Activated T-cell treated with anti-CD3 and anti-CD28 coated beads, Interleukin-2, amount 50 U/mL, for 72 hours (primary cell): Measurements from ENCODE around the gene PDXK. TPM values are rescaled to one million over a fixed set of nuclear protein-coding genes. Genes with fewer than 3 reads are reported as not detected.

ENCODE experiments used
- ATAC-seq, 2 donors: fragments of 150-1000 bp; cut with Tn5 transposase; replicated peaks in 1 of 2; 2 replicates each; pipeline ENCODE4 v1.10.0; 2021; ENCODE audit warnings: moderate library complexity in 2 of 2, mild to moderate bottlenecking in 1 of 2
- DNase-seq, 2 donors: peaks; one replicate each; pipeline ENCODE4 v3.0.0; 2021 to 2022; ENCODE audit warnings: mixed read lengths in 1 of 2
- H3K27ac Mint-ChIP-seq: one replicate; pipeline ENCODE4 v1.8.0; 2022; ENCODE audit warnings: mild to moderate bottlenecking, moderate library complexity, mixed read lengths
- H3K27me3 Mint-ChIP-seq: one replicate; pipeline ENCODE4 v1.8.0; 2022; ENCODE audit warnings: low read depth, mixed read lengths
- H3K36me3 Mint-ChIP-seq, 2 donors: one replicate each; pipeline ENCODE4 v1.8.0; 2022; ENCODE audit warnings: mixed read lengths in 2 of 2, mild to moderate bottlenecking in 1 of 2; ENCODE audit not compliant: insufficient read depth in 2 of 2
- H3K4me1 Mint-ChIP-seq: one replicate; pipeline ENCODE4 v1.8.0; 2022; ENCODE audit warnings: low read depth, mixed read lengths
- H3K4me3 Mint-ChIP-seq, 2 donors: one replicate each; pipeline ENCODE4 v1.8.0; 2022; ENCODE audit warnings: mild to moderate bottlenecking in 2 of 2, mixed read lengths in 2 of 2, moderate library complexity in 2 of 2
- H3K9me3 Mint-ChIP-seq, 2 donors: one replicate each; pipeline ENCODE4 v1.8.0; 2022; ENCODE audit warnings: mixed read lengths in 2 of 2
- total RNA-seq, 2 donors: library from RNA; stranded (reverse); gene quantifications; one replicate each; pipeline ENCODE4 v1.2.3, GENCODE V29; 2022

Gene PDXK
- total RNA-seq, 2 donors from 2014 or later: 87.9 to 99.5 TPM

DNA sequence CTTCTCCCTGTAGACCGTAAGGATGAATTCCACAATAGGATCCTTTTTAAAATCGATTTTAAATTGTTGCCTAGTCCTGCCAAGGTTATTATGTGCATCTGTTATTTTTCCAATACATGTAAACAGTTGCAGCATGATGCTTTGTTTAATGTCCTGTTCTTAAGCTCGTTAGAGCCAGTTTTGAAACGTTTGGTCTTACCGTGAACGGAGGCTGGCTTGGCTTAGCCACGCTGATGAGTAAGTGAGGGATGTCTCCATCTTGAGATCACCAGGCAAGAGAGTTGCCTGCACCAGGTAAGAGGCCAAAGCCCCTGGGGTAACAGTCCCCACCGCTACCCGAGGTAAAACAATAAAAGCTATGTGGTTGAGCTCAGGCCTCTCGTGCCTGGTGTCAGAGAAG is 39.9 kb downstream of the PDXK start:
- Mint-ChIP-seq H3K9me3 (no peaks in the 10 kb centered on the region), H3K27me3 (no peaks in the 10 kb centered on the region), H3K36me3 (peaks cover 0 to 11% of the 10 kb centered on the region in 2 donors), H3K4me3 (no peak overlapping the region), H3K4me1 (no peaks in the 10 kb centered on the region), H3K27ac (no peak overlapping the region)
- DNase-seq (no peak), ATAC-seq (no peak)

DNA sequence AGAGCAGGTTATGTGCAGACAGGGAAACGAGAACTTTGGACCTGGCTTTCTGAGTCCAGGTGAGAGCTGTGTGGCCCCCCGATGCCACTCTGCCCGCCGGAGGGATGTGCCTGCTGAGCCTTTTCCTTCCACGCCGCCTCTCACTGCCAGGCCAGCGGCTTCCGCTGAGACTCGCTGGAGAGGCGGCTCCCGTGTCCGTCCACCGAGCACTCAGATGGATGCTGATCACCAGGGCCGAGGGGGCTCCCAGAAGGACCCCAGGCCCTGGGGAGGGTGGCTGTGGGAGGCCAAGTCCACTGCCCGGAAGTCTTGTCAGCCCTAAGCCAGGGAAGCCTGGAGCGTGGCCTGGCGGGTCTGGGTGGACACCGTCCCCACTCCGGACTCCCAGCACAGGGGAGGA is 40.7 kb downstream of the PDXK start:
- H3K9me3 Mint-ChIP-seq: no peaks in the 10 kb centered on the region
- ATAC-seq: no peak
- H3K27ac Mint-ChIP-seq: no peak overlapping the region
- DNase-seq: no peak
- H3K4me1 Mint-ChIP-seq: no peaks in the 10 kb centered on the region
- no peak overlapping the region for H3K4me3 Mint-ChIP-seq
- H3K36me3 Mint-ChIP-seq: peaks cover 0 to 6% of the 10 kb centered on the region in 2 donors
- no peaks in the 10 kb centered on the region for H3K27me3 Mint-ChIP-seq

- ATAC-seq (no peak), DNase-seq (no peak)
- Mint-ChIP-seq H3K4me1 (no peaks in the 10 kb centered on the region), H3K36me3 (peaks cover 0 to 6% of the 10 kb centered on the region in 2 donors), H3K4me3 (no peak overlapping the region), H3K27ac (no peak overlapping the region), H3K27me3 (no peaks in the 10 kb centered on the region), H3K9me3 (no peaks in the 10 kb centered on the region)
These were observed 41.5 kb downstream of the PDXK start for GRCh38 chr21:43760391-43760958.

GRCh38 chr21:43761886-43762285 is 43.0 kb downstream of the PDXK start:
- Mint-ChIP-seq H3K4me3 (no peak overlapping the region), H3K4me1 (no peaks in the 10 kb centered on the region), H3K27ac (no peak overlapping the region), H3K27me3 (no peaks in the 10 kb centered on the region), H3K9me3 (no peaks in the 10 kb centered on the region), H3K36me3 (peaks cover 0 to 3% of the 10 kb centered on the region in 2 donors)
- DNase-seq: no peak
- ATAC-seq: no peak

DNA sequence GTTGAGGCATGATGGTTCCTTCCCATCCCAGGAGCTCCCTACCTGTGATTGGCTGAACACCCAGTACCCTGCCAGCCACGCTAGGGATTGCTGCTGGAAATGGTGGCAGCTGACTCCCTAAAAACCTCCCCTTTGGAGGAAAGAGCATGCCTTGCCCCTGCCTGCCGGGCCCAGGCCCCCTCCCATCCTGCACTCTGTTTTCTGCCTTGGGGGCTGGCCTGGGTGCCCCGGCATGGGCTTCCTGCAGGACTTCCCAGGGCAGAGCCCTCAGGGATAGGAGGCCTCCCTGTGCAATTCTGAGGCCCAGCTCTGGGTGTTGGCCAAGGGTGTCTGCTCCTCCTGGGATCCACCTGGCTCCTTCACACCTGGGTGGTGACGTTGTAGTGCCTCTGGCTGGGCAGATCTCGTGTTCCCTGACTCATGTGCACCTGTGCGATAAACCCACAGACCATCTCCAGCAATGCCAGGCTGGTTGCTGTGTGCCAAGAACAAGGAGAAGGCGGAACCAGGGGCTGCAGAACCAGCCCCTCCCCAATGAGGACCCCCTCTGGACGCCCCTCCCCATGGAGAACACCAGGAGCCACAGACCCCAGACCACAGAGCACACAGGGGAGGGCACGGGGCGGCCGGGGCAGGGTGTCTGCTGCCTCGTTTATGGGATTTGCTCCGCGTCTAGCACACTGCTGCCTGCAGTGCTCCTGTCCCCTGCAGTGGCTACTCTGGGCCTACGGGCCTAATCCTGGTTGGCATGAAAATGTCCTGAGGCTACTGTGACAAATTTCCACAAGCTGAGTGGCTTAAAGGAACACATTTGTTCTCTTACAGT is 43.6 kb downstream of the PDXK start:
- Mint-ChIP-seq H3K4me1 (no peaks in the 10 kb centered on the region), H3K27ac (no peak overlapping the region), H3K27me3 (no peaks in the 10 kb centered on the region), H3K4me3 (no peak overlapping the region), H3K36me3 (peaks cover 0 to 3% of the 10 kb centered on the region in 2 donors), H3K9me3 (no peaks in the 10 kb centered on the region)
- DNase-seq: no peak
- no peak for ATAC-seq

DNA sequence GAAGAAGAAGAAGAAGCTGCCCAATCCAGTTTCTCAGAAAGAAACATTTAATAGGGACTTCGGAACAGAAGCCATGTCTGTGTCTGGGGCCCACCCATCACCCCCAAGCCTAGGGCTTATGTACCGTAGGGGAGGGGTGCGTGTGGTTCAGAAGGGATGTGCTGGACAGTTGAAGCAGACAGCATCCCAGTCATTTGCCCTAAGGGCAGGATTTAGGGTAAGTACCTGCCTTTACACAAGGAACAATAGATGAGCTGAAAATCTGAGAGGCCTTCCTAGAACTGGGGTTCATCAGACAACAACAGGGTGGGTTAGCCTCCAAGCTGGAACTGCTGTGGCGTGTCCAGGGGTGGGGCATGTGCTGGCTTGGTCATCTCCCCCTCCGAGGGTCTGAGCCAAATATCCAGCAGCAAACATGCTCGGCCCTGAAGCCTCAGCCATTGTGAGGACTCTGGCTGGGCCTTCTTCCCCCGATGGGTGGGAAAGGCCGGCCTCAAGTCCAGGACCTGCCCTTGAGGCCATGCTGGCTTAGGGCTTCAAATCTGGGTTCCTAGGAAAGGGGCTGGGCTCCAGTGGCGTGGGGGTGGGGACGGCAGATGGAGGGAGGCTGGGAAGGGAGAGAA is 45.1 kb downstream of the PDXK start:
- Mint-ChIP-seq H3K9me3 (no peaks in the 10 kb centered on the region), H3K4me1 (no peaks in the 10 kb centered on the region), H3K27me3 (no peaks in the 10 kb centered on the region), H3K4me3 (no peak overlapping the region), H3K27ac (no peak overlapping the region), H3K36me3 (no peaks in the 10 kb centered on the region)
- no peak for ATAC-seq
- no peak for DNase-seq

- ATAC-seq: no peak
- no peak for DNase-seq
- Mint-ChIP-seq H3K36me3 (no peaks in the 10 kb centered on the region), H3K4me1 (no peaks in the 10 kb centered on the region), H3K27ac (no peak overlapping the region), H3K4me3 (no peak overlapping the region), H3K9me3 (no peaks in the 10 kb centered on the region), H3K27me3 (no peaks in the 10 kb centered on the region)
These were observed 45.9 kb downstream of the PDXK start for GRCh38 chr21:43764576-43765495.

- peaks cover 2 to 7% of the 10 kb centered on the region in 2 donors for H3K36me3 Mint-ChIP-seq
- no peak for DNase-seq
These were observed 48.0 kb downstream of the PDXK start for GRCh38 chr21:43766734-43767497.

DNA sequence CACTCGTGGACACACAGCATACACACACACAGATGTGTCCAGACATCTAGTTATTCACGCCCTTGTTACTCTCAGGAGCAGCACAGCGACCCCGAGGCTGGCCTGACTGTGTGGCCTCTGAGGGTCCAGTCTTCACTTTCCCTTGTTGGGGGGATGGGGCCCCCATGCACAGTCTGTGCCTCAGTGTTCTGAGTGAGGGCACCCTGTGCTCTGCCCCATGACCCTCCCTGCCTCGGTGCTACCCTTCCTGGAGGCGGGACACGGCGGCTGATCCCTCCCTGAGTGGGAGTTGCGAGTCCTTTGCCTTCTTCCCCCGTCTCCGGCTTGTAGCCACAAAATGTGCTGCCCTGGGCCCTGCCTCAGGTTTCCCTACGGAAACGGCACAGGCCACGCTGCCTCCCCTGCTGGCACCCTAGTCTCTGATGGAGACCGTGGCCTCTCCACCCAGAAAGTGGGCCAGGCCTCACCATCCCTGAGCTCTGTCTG is 48.6 kb downstream of the PDXK start:
- Mint-ChIP-seq H3K27ac (no peak overlapping the region), H3K27me3 (no peaks in the 10 kb centered on the region), H3K9me3 (peaks cover 3 to 5% of the 10 kb centered on the region in 2 donors), H3K4me3 (no peak overlapping the region), H3K4me1 (no peaks in the 10 kb centered on the region), H3K36me3 (peaks cover 2 to 7% of the 10 kb centered on the region in 2 donors)
- ATAC-seq (peak in 1 of 2 donors; percentile 12), DNase-seq (no peak)

More at GRCh38 chr21:43766734-43767497, 48.0 kb downstream of the PDXK start:
- no peak overlapping the region for H3K27ac Mint-ChIP-seq
- ATAC-seq: no peak
- no peaks in the 10 kb centered on the region for H3K4me1 Mint-ChIP-seq
- no peak overlapping the region for H3K4me3 Mint-ChIP-seq
- H3K27me3 Mint-ChIP-seq: no peaks in the 10 kb centered on the region
- peaks cover 3 to 5% of the 10 kb centered on the region in 2 donors for H3K9me3 Mint-ChIP-seq

GRCh38 chr21:43767984-43768867 is 49.3 kb downstream of the PDXK start:
- no peak for DNase-seq
- H3K36me3 Mint-ChIP-seq: peaks cover 2 to 7% of the 10 kb centered on the region in 2 donors
- H3K27ac Mint-ChIP-seq: no peak overlapping the region
- no peak overlapping the region for H3K4me3 Mint-ChIP-seq
- no peaks in the 10 kb centered on the region for H3K27me3 Mint-ChIP-seq
- no peaks in the 10 kb centered on the region for H3K4me1 Mint-ChIP-seq
- H3K9me3 Mint-ChIP-seq: peaks cover 3 to 5% of the 10 kb centered on the region in 2 donors
- ATAC-seq: no peak

DNA sequence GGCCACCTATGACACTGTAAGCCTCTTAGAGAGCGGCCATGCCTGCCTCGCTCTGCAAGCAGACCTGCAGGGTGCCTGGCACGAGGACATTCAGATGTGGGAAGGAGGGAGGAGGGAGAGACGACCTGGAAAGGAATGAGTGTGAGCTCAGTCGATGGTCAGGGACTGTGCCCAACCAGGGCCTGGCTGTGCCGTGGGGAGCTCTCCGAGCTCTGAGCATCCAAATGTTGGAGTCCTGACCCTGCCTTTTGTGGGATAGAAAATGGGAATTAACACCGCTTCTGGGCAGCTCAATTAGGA is 49.9 kb downstream of the PDXK start:
- H3K4me3 Mint-ChIP-seq: no peak overlapping the region
- ATAC-seq (no peak), DNase-seq (no peak)
- peaks cover 2 to 7% of the 10 kb centered on the region in 2 donors for H3K36me3 Mint-ChIP-seq
- no peaks in the 10 kb centered on the region for H3K27me3 Mint-ChIP-seq
- H3K27ac Mint-ChIP-seq: no peak overlapping the region
- peaks cover 3 to 5% of the 10 kb centered on the region in 2 donors for H3K9me3 Mint-ChIP-seq
- H3K4me1 Mint-ChIP-seq: no peaks in the 10 kb centered on the region
